K562 (cell line): ENCODE data around the gene MAD1L1. TPM values are rescaled to one million over a fixed set of nuclear protein-coding genes. Genes with fewer than 3 reads are reported as not detected.

Source experiments
- ATF7 ChIP-seq: fragments of 450-650 bp; IDR thresholded peaks from 2 replicates; pipeline ENCODE4 v1.7.1; 2014; ENCODE audit warnings: mild to moderate bottlenecking, moderate library complexity
- FOXM1 ChIP-seq, 2 experiments: fragments of 450-650 bp in 1 of 2; sonication (generic) in 1 of 2; formaldehyde crosslinking in 1 of 2; IDR thresholded peaks; 2 replicates each; pipeline versions ENCODE4 v1.6.1 to v1.9.0; 2017 to 2022; ENCODE audit warnings: low read depth in 2 of 2, mild to moderate bottlenecking in 2 of 2, missing genetic modification reagents in 1 of 2, moderate library complexity in 1 of 2
- HNRNPH1 ChIP-seq: fragments of 200-400 bp; formaldehyde crosslinking; optimal IDR thresholded peaks from 2 replicates; pipeline ENCODE3; 2017; ENCODE audit warnings: low read depth, mild to moderate bottlenecking, low read length, moderate library complexity
- KDM1A ChIP-seq, 2 experiments: fragments of 450-650 bp; IDR thresholded peaks; 2 replicates each; pipeline ENCODE4 v1.6.1; 2016; ENCODE audit warnings: mild to moderate bottlenecking in 2 of 2
- KLF10 ChIP-seq: fragments of 250-450 bp; sonication (Bioruptor Pico); IDR thresholded peaks from 2 replicates; pipeline ENCODE4 v1.6.1; 2021; ENCODE audit warnings: matching md5 sums
- MCM7 ChIP-seq, 2 experiments: fragments of 450-650 bp; IDR thresholded peaks; 2 replicates each; pipeline ENCODE4 v1.6.1; 2016 to 2018
- NFATC3 ChIP-seq: fragments of 450-650 bp; IDR thresholded peaks from 2 replicates; pipeline ENCODE4 v1.6.1; 2017; ENCODE audit warnings: mild to moderate bottlenecking
- NFE2L1 ChIP-seq: fragments of 450-650 bp; IDR thresholded peaks from 2 replicates; pipeline ENCODE4 v1.6.1; 2016; ENCODE audit warnings: missing genetic modification characterization, low read depth, mild to moderate bottlenecking, missing compliant biosample characterization, moderate library complexity, borderline replicate concordance
- RBBP5 ChIP-seq: fragments of 200-600 bp; sonication (generic); IDR thresholded peaks from 2 replicates; pipeline ENCODE4 v1.6.1; 2012; ENCODE audit warnings: borderline replicate concordance, mild to moderate bottlenecking, low read length, control low read depth, inconsistent platforms; ENCODE audit not compliant: insufficient read depth, poor library complexity, severe bottlenecking
- XRCC4 ChIP-seq: IDR thresholded peaks from one replicate; pipeline ENCODE4 v1.6.1; 2011; ENCODE audit not compliant: insufficient read depth, insufficient read length; ENCODE audit errors: extremely low read depth
- ZBTB2 ChIP-seq: fragments of 450-650 bp; IDR thresholded peaks from 2 replicates; pipeline ENCODE4 v1.6.1; 2016; ENCODE audit warnings: antibody characterized with exemption
- ZNF324 ChIP-seq: fragments of 250-450 bp; sonication (Bioruptor Pico); IDR thresholded peaks from 2 replicates; pipeline ENCODE4 v1.4.0; 2020; ENCODE audit warnings: mild to moderate bottlenecking
- ZNF75A ChIP-seq: fragments of 450-650 bp; formaldehyde crosslinking; IDR thresholded peaks from 2 replicates; pipeline ENCODE4 v1.4.0; 2020; ENCODE audit warnings: mild to moderate bottlenecking
- polyA plus RNA-seq, 8 experiments: library from polyadenylated mRNA; depleted of rRNA in 4 of 8; stranded (reverse) in 5 of 8; unstranded in 3 of 8; fragments of >200 nt; fragmentation: Nextera tagmentation in 2 of 8; fragmentation: Illumina TruSeq in 1 of 8; extraction: Ambion mirVana in 2 of 8; extraction: Trizol in 1 of 8; gene quantifications; 2 replicates each; pipeline versions ENCODE4 v1.2.1 to v1.2.3, GENCODE V29; 2011 to 2014; ENCODE audit warnings: inconsistent platforms in 1 of 8, missing spikeins in 1 of 8
- total RNA-seq, 7 experiments: library from RNA; depleted of rRNA in 6 of 7; stranded (reverse); fragments of >200 nt in 6 of 7; fragmentation: Illumina TruSeq in 2 of 7; extraction: Trizol in 2 of 7; gene quantifications; 2 replicates each; pipeline versions ENCODE4 v1.2.1 to v1.2.3, GENCODE V29; 2011 to 2021; ENCODE audit warnings: low replicate concordance in 1 of 7
- TF ChIP-seq, protein P1 (sequence below): fragments of 250-450 bp; sonication (Bioruptor Pico); IDR thresholded peaks from 2 replicates; pipeline ENCODE4 v1.4.0; 2020
- TF ChIP-seq, protein P2 (sequence below): sonication (generic); formaldehyde crosslinking; IDR thresholded peaks from 2 replicates; pipeline ENCODE4 v1.8.0; 2023; ENCODE audit warnings: mild to moderate bottlenecking, missing genetic modification reagents

The MAD1L1 gene
- total and polyA plus RNA-seq, 9 of the 15 experiments (the other 6 are each of a cell fraction or from before 2014, with no cell fraction given) = 1.7 to 89.7 (median 18.0) TPM

DNA sequence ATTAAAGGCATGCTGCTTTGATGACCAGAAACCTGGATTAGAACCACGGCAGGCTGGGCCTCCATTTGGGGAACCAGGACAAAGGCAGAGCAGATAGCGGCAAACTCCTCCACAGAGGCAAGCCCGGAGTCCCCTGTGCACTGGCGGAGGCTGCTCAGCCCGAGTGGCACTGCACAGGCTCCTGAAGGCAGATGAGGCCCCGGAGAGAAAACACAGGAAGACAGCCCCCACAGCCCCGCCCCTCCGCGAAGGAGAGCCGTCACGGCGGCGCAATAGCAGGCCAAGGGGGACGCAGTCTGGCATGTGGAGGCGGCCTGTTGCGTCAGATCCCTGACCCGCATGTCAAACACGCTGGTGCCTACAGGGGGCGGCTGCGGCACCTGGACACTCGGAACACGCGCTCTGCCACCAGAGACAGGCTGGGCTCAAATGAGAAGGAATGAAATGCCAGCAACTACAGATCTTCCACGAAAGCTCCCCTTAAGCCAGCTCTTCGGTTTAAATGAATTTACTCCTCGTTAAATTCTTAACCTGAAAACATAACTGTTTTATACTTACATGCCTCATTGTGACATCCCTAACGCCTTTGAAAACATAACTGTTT, 128.5 kb downstream of the MAD1L1 start (continued):
- TF ChIP-seq, protein P1, sequence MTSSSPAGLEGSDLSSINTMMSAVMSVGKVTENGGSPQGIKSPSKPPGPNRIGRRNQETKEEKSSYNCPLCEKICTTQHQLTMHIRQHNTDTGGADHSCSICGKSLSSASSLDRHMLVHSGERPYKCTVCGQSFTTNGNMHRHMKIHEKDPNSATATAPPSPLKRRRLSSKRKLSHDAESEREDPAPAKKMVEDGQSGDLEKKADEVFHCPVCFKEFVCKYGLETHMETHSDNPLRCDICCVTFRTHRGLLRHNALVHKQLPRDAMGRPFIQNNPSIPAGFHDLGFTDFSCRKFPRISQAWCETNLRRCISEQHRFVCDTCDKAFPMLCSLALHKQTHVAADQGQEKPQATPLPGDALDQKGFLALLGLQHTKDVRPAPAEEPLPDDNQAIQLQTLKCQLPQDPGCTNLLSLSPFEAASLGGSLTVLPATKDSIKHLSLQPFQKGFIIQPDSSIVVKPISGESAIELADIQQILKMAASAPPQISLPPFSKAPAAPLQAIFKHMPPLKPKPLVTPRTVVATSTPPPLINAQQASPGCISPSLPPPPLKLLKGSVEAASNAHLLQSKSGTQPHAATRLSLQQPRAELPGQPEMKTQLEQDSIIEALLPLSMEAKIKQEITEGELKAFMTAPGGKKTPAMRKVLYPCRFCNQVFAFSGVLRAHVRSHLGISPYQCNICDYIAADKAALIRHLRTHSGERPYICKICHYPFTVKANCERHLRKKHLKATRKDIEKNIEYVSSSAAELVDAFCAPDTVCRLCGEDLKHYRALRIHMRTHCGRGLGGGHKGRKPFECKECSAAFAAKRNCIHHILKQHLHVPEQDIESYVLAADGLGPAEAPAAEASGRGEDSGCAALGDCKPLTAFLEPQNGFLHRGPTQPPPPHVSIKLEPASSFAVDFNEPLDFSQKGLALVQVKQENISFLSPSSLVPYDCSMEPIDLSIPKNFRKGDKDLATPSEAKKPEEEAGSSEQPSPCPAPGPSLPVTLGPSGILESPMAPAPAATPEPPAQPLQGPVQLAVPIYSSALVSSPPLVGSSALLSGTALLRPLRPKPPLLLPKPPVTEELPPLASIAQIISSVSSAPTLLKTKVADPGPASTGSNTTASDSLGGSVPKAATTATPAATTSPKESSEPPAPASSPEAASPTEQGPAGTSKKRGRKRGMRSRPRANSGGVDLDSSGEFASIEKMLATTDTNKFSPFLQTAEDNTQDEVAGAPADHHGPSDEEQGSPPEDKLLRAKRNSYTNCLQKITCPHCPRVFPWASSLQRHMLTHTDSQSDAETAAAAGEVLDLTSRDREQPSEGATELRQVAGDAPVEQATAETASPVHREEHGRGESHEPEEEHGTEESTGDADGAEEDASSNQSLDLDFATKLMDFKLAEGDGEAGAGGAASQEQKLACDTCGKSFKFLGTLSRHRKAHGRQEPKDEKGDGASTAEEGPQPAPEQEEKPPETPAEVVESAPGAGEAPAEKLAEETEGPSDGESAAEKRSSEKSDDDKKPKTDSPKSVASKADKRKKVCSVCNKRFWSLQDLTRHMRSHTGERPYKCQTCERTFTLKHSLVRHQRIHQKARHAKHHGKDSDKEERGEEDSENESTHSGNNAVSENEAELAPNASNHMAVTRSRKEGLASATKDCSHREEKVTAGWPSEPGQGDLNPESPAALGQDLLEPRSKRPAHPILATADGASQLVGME = no peak
- TF ChIP-seq NFATC3 = no peak
- TF ChIP-seq HNRNPH1 = no peak
- TF ChIP-seq MCM7 (IDR thresholded peaks at IDR 0.05) = no peak
- TF ChIP-seq, protein P2, sequence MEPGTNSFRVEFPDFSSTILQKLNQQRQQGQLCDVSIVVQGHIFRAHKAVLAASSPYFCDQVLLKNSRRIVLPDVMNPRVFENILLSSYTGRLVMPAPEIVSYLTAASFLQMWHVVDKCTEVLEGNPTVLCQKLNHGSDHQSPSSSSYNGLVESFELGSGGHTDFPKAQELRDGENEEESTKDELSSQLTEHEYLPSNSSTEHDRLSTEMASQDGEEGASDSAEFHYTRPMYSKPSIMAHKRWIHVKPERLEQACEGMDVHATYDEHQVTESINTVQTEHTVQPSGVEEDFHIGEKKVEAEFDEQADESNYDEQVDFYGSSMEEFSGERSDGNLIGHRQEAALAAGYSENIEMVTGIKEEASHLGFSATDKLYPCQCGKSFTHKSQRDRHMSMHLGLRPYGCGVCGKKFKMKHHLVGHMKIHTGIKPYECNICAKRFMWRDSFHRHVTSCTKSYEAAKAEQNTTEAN (CRISPR knock-in tag) = no peak
- no peak for TF ChIP-seq NFE2L1
- TF ChIP-seq KLF10 (CRISPR knock-in tag) = no peak
- peak; percentile 95 for TF ChIP-seq ATF7
- TF ChIP-seq KDM1A (IDR thresholded peaks at IDR 0.05) = peak in 1 of 2 experiments; percentile 29; a peak in 1 of 4 replicates
- no peak for TF ChIP-seq ZNF324
- TF ChIP-seq ZNF75A (CRISPR knock-in tag) = no peak
- no peak for TF ChIP-seq RBBP5
- TF ChIP-seq FOXM1 (IDR thresholded peaks at IDR 0.05; ENCODE audit: low read depth) = no peak
- no peak for TF ChIP-seq FOXM1 (CRISPR knock-in tag; IDR thresholded peaks at IDR 0.05; ENCODE audit: low read depth)
- TF ChIP-seq XRCC4 = no peak
- peak; percentile 66; the same call in 1 of the 2 replicates for TF ChIP-seq ZBTB2
